Measurements from ENCODE around the gene GPR108.

DNA sequence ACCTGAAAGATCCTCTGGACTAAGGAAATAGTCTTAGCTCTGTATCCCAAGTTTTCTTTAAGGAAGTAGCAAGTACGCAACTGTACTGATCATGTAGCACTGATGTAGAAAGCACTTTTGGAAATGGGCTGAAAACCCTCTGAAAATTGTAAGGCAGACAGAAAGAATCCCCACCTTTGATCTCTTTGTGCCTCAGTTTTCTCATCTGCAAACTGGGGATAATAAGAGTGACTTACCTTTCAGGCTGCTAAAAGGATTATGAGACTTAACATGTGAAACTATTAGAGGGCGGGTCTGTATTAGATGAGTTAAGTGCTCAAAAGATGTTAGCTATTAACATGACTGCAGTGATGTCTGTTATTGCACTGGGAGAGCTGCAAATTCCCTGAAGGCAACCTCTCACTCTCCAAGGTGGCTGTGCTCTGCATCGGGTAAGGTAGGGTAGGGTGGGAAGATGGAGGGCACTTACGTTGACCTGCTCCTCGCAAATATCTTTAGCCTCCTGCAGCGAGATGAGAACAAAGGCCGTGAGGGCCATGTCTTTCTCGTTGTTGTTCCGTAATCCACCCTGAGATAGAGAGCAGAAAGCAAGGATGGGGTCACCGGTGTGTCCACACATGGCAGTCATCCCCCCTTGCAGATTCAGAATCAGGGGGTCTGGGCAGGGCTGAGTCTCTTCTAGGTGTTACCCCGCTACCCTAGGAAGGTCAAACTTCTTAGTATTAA is 47.1 kb downstream of the GPR108 start:
- TF ChIP-seq, protein P1, sequence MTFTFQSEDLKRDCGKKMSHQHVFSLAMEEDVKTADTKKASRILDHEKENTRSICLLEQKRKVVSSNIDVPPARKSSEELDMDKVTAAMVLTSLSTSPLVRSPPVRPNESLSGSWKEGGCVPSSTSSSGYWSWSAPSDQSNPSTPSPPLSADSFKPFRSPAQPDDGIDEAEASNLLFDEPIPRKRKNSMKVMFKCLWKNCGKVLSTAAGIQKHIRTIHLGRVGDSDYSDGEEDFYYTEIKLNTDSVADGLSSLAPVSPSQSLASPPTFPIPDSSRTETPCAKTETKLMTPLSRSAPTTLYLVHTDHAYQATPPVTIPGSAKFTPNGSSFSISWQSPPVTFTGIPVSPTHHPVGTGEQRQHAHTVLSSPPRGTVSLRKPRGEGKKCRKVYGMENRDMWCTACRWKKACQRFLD (tag by site-specific recombination; IDR thresholded peaks at IDR 0.05) = no peak
- TF ChIP-seq, protein P2, sequence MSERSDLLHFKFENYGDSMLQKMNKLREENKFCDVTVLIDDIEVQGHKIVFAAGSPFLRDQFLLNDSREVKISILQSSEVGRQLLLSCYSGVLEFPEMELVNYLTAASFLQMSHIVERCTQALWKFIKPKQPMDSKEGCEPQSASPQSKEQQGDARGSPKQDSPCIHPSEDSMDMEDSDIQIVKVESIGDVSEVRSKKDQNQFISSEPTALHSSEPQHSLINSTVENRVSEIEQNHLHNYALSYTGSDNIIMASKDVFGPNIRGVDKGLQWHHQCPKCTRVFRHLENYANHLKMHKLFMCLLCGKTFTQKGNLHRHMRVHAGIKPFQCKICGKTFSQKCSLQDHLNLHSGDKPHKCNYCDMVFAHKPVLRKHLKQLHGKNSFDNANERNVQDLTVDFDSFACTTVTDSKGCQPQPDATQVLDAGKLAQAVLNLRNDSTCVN (tag by site-specific recombination; optimal IDR thresholded peaks at IDR 0.05) = no peak
- TF ChIP-seq ZNF670 (tag by site-specific recombination; IDR thresholded peaks at IDR 0.05; ENCODE audit: low read depth) = no peak
- TF ChIP-seq, protein P3, sequence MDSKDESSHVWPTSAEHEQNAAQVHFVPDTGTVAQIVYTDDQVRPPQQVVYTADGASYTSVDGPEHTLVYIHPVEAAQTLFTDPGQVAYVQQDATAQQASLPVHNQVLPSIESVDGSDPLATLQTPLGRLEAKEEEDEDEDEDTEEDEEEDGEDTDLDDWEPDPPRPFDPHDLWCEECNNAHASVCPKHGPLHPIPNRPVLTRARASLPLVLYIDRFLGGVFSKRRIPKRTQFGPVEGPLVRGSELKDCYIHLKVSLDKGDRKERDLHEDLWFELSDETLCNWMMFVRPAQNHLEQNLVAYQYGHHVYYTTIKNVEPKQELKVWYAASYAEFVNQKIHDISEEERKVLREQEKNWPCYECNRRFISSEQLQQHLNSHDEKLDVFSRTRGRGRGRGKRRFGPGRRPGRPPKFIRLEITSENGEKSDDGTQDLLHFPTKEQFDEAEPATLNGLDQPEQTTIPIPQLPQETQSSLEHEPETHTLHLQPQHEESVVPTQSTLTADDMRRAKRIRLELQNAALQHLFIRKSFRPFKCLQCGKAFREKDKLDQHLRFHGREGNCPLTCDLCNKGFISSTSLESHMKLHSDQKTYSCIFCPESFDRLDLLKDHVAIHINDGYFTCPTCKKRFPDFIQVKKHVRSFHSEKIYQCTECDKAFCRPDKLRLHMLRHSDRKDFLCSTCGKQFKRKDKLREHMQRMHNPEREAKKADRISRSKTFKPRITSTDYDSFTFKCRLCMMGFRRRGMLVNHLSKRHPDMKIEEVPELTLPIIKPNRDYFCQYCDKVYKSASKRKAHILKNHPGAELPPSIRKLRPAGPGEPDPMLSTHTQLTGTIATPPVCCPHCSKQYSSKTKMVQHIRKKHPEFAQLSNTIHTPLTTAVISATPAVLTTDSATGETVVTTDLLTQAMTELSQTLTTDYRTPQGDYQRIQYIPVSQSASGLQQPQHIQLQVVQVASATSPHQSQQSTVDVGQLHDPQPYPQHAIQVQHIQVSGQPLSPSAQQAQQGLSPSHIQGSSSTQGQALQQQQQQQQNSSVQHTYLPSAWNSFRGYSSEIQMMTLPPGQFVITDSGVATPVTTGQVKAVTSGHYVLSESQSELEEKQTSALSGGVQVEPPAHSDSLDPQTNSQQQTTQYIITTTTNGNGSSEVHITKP (tag by site-specific recombination; IDR thresholded peaks at IDR 0.05) = no peak
- TF ChIP-seq PRDM1 (tag by site-specific recombination; IDR thresholded peaks at IDR 0.05) = no peak
- TF ChIP-seq, protein P4, sequence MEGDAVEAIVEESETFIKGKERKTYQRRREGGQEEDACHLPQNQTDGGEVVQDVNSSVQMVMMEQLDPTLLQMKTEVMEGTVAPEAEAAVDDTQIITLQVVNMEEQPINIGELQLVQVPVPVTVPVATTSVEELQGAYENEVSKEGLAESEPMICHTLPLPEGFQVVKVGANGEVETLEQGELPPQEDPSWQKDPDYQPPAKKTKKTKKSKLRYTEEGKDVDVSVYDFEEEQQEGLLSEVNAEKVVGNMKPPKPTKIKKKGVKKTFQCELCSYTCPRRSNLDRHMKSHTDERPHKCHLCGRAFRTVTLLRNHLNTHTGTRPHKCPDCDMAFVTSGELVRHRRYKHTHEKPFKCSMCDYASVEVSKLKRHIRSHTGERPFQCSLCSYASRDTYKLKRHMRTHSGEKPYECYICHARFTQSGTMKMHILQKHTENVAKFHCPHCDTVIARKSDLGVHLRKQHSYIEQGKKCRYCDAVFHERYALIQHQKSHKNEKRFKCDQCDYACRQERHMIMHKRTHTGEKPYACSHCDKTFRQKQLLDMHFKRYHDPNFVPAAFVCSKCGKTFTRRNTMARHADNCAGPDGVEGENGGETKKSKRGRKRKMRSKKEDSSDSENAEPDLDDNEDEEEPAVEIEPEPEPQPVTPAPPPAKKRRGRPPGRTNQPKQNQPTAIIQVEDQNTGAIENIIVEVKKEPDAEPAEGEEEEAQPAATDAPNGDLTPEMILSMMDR (tag by site-specific recombination; IDR thresholded peaks at IDR 0.05) = no peak
- TF ChIP-seq, protein P5, sequence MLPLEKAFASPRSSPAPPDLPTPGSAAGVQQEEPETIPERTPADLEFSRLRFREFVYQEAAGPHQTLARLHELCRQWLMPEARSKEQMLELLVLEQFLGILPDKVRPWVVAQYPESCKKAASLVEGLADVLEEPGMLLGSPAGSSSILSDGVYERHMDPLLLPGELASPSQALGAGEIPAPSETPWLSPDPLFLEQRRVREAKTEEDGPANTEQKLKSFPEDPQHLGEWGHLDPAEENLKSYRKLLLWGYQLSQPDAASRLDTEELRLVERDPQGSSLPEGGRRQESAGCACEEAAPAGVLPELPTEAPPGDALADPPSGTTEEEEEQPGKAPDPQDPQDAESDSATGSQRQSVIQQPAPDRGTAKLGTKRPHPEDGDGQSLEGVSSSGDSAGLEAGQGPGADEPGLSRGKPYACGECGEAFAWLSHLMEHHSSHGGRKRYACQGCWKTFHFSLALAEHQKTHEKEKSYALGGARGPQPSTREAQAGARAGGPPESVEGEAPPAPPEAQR (tag by site-specific recombination; IDR thresholded peaks at IDR 0.05) = no peak
- TF ChIP-seq, protein P6, sequence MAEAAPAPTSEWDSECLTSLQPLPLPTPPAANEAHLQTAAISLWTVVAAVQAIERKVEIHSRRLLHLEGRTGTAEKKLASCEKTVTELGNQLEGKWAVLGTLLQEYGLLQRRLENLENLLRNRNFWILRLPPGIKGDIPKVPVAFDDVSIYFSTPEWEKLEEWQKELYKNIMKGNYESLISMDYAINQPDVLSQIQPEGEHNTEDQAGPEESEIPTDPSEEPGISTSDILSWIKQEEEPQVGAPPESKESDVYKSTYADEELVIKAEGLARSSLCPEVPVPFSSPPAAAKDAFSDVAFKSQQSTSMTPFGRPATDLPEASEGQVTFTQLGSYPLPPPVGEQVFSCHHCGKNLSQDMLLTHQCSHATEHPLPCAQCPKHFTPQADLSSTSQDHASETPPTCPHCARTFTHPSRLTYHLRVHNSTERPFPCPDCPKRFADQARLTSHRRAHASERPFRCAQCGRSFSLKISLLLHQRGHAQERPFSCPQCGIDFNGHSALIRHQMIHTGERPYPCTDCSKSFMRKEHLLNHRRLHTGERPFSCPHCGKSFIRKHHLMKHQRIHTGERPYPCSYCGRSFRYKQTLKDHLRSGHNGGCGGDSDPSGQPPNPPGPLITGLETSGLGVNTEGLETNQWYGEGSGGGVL (tag by site-specific recombination; IDR thresholded peaks at IDR 0.05) = no peak
- TF ChIP-seq YY1 (tag by site-specific recombination; IDR thresholded peaks at IDR 0.05) = no peak
- no peak for TF ChIP-seq GLIS1 (tag by site-specific recombination; IDR thresholded peaks at IDR 0.05)
- no peak for TF ChIP-seq KLF16 (tag by site-specific recombination; IDR thresholded peaks at IDR 0.05)
- TF ChIP-seq, protein P7, sequence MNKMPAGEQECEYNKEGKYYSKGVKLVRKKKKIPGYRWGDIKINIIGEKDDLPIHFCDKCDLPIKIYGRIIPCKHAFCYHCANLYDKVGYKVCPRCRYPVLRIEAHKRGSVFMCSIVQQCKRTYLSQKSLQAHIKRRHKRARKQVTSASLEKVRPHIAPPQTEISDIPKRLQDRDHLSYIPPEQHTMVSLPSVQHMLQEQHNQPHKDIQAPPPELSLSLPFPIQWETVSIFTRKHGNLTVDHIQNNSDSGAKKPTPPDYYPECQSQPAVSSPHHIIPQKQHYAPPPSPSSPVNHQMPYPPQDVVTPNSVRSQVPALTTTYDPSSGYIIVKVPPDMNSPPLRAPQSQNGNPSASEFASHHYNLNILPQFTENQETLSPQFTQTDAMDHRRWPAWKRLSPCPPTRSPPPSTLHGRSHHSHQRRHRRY (tag by site-specific recombination; IDR thresholded peaks at IDR 0.05) = no peak

Measured in HEK293 (cell line).